ENCODE measurements around the gene FKBP5. TPM values are rescaled to one million over a fixed set of nuclear protein-coding genes. Genes with fewer than 3 reads are reported as not detected.

The FKBP5 gene
- total and polyA plus RNA-seq, 9 of the 15 experiments (the other 6 are each of a cell fraction or from before 2014, with no cell fraction given): 32.7 to 151 (median 75.0) TPM

GRCh38 chr6:35736253-35736894, 47.7 kb upstream of the FKBP5 start (continued):
- TF ChIP-seq DEAF1 (CRISPR knock-in tag; IDR thresholded peaks at IDR 0.05): peak; percentile 93
- TF ChIP-seq PREB (CRISPR knock-in tag; IDR thresholded peaks at IDR 0.05): no peak
- 0 out of 2 replicates have a peak, but pooled peaks have one; percentile 33 for TF ChIP-seq ELF1 (tag; IDR thresholded peaks at IDR 0.05)
- TF ChIP-seq SMC3 (conservative IDR thresholded peaks at IDR 0.05; ENCODE audit: insufficient read depth, low read depth, low read length): peak; percentile 93
- no peak for TF ChIP-seq RFX7 (CRISPR knock-in tag; IDR thresholded peaks at IDR 0.05)
- peak; percentile 77; the same call in 1 of the 2 replicates for TF ChIP-seq GABPB1 (CRISPR knock-in tag; IDR thresholded peaks at IDR 0.05)
- peak; percentile 94 to 99 for TF ChIP-seq RAD21 (CRISPR knock-in tag; conservative IDR thresholded peaks at IDR 0.05 in 1 of 2, IDR thresholded peaks at IDR 0.05 in 1 of 2)
- no peak for TF ChIP-seq MAFK (IDR thresholded peaks at IDR 0.05; ENCODE audit: low read length)
- TF ChIP-seq PRPF4 (IDR thresholded peaks at IDR 0.05; ENCODE audit: insufficient read depth, low read depth, low read length, poor library complexity, severe bottlenecking): no peak
- no peak for TF ChIP-seq NELFE (IDR thresholded peaks at IDR 0.05; ENCODE audit: insufficient read depth, insufficient read length)
- TF ChIP-seq NBN (IDR thresholded peaks at IDR 0.05; ENCODE audit: low read depth): 0 out of 2 replicates have a peak, but pooled peaks have one; percentile 44
- TF ChIP-seq CC2D1A (IDR thresholded peaks at IDR 0.05): peak; percentile 83
- TF ChIP-seq NEUROD1 (IDR thresholded peaks at IDR 0.05; ENCODE audit: borderline replicate concordance, low read depth, low read length, partially characterized antibody): peak; percentile 6
- TF ChIP-seq YY1 (IDR thresholded peaks at IDR 0.05; ENCODE audit: borderline replicate concordance in 1 of 3, control insufficient read depth in 1 of 3, extremely low read depth in 1 of 3, insufficient read depth in 3 of 3, insufficient read length in 1 of 3, insufficient replicate concordance in 2 of 3, low read depth in 1 of 3, low read length in 2 of 3): peak in 1 of 3 experiments; percentile 2
- no peak for TF ChIP-seq KLF6 (CRISPR knock-in tag; IDR thresholded peaks at IDR 0.05; ENCODE audit: borderline replicate concordance)
- TF ChIP-seq CTCF (IDR thresholded peaks at IDR 0.05 in 2 of 3, conservative IDR thresholded peaks at IDR 0.05 in 1 of 3; ENCODE audit: insufficient read depth in 2 of 3, low read depth in 1 of 3, low read length in 3 of 3): peak; percentile 94 to 98 (median 95)
- TF ChIP-seq HCFC1 (IDR thresholded peaks at IDR 0.05; ENCODE audit: low read depth, low read length): no peak
- TF ChIP-seq NFIC (IDR thresholded peaks at IDR 0.05): peak; percentile 13; the same call in 1 of the 2 replicates
- TF ChIP-seq BRD9 (IDR thresholded peaks at IDR 0.05; ENCODE audit: low read depth, partially characterized antibody): peak; percentile 52
- peak; percentile 62 for TF ChIP-seq ETV1 (tag; conservative IDR thresholded peaks at IDR 0.05; ENCODE audit: low read depth)
- peak; percentile 17; the same call in 1 of the 2 replicates for TF ChIP-seq SIN3B (IDR thresholded peaks at IDR 0.05; ENCODE audit: low read depth)
